Esophagus squamous epithelium (tissue), 5 donors: ENCODE measurements around the gene CES1. TPM values are rescaled to one million over a fixed set of nuclear protein-coding genes. Genes with fewer than 3 reads are reported as not detected.
"Not testable (repeated sequence)": the region's sequence is repeated elsewhere in the genome, so short reads cannot be mapped to it uniquely, and the experiment has no call there.

ENCODE experiments used
- DNase-seq: peaks from one replicate; lab custom pipeline; 2025; lab: John Stamatoyannopoulos, UW
- H3K27ac ChIP-seq, 4 donors: fragments of 200-600 bp; sonication (generic); one replicate each; pipeline ENCODE4 v1.5.1; 2016 to 2019; ENCODE audit warnings: mild to moderate bottlenecking in 1 of 4
- H3K27me3 ChIP-seq, 4 donors: fragments of 200-600 bp; sonication (generic); 1 replicate in 3 of 4; 2 replicates in 1 of 4; pipeline versions ENCODE4 v1.5.1 to v1.6.0; 2017 to 2021; ENCODE audit warnings: antibody characterized with exemption in 1 of 4
- H3K36me3 ChIP-seq, 3 donors: fragments of 200-600 bp; sonication (generic); one replicate each; pipeline ENCODE4 v1.5.1; 2016 to 2019
- H3K4me1 ChIP-seq, 3 donors: fragments of 200-600 bp; sonication (generic); one replicate each; pipeline ENCODE4 v1.5.1; 2017 to 2019
- H3K4me3 ChIP-seq, 4 donors: fragments of 200-600 bp; sonication (generic); 1 replicate in 3 of 4; 2 replicates in 1 of 4; pipeline ENCODE4 v1.5.1; 2016 to 2019; ENCODE audit warnings: mild to moderate bottlenecking in 2 of 4, moderate library complexity in 1 of 4
- H3K9me3 ChIP-seq, 3 donors: fragments of 200-600 bp; sonication (generic); one replicate each; pipeline ENCODE4 v1.5.1; 2016 to 2019
- POLR2A ChIP-seq, 4 donors: fragments of 450-650 bp; IDR thresholded peaks; one replicate each; pipeline ENCODE4 v1.6.1; 2017; ENCODE audit warnings: antibody characterized with exemption in 4 of 4, mild to moderate bottlenecking in 4 of 4, moderate library complexity in 3 of 4
- WGBS, 2 donors: methylation state at CpG; one replicate each; pipeline ENCODE4 v1.1.5; 2018; 5-methylcytosine and 5-hydroxymethylcytosine counted together
- intact Hi-C: fragments of 100-400 bp; cut with DNase I; formaldehyde crosslinking; loops from one replicate; pipeline ENCODE4 v1.15.0; 2022
- total RNA-seq, 4 donors: library from RNA; depleted of rRNA; stranded (reverse); fragments of >200 nt; gene quantifications; one replicate each; pipeline ENCODE4 v1.1.0, GENCODE V29; 2016
- TF ChIP-seq, protein P1 (sequence below), 6 experiments: fragments of 450-650 bp in 4 of 6; fragments of 200-600 bp in 2 of 6; sonication (generic) in 2 of 6; IDR thresholded peaks; one replicate each; pipeline ENCODE4 v1.5.1; 2016 to 2019; ENCODE audit warnings: antibody characterized with exemption in 6 of 6, mild to moderate bottlenecking in 4 of 6, moderate library complexity in 4 of 6
- donor health status: DM: yes; HTN: yes; CAD: no.

CES1 gene
- total RNA-seq, 4 donors from 2014 or later, result 0.88 to 181 (median 6.7) TPM

DNA sequence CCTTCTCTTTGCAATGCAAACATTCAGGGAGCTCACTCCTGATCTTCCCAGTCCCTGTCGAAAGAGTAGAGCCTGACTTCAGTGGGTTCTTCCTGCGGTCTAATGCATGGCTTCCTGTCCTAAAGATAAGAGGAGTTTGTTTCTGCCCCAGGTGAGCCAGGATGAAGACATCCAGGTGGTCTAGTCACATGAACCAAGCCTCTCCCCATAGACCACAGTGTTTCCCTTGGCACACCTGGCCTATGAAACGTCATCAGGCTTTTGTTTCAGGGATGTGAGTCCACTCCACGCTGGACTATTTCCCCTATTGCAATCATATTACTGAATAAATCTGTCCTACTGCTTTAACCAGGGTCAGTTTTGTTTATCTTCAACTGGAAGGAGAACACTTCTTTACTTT is 21.1 kb downstream of the CES1 start:
- DNase-seq, result no peak
- WGBS, 2 donors, result 54 to 59% methylated on average over 4 of the region's 4 CpGs
- intact Hi-C loops, result no loop called here

DNA sequence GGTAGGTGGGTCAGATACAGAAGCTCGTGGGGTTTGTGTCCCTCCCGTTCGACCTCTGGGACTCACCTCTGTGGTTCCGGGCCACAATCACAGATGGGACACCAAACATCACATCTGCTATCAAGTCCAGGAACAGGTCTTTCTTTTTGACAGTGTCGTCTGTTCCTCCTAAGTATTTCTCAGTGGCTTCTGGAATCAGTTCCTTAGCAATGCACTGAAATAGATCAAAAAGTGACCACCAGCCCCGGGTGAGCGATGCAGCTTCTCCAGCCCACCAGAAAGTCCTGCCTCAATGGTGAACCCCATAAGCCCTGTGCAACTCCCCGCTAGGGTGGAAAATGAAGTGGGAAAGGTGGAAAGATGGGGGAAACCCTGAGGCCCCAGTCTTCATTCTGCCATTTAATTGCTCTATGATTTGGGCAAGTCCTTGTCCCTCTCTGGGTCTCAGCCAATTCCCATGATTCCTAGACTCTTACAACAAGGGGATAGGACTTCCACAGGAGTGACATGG is 22.4 kb downstream of the CES1 start:
- Histone ChIP-seq H3K4me1 (no peaks in the 10 kb centered on the region), H3K36me3 (no peaks in the 10 kb centered on the region), H3K9me3 (no peaks in the 10 kb centered on the region), H3K27me3 (peaks cover 0 to 21% (median 0%) of the 10 kb centered on the region in 4 donors), H3K27ac (no peak overlapping the region), H3K4me3 (no peak overlapping the region)
- intact Hi-C loops, result no loop called here
- TF ChIP-seq, protein P1, sequence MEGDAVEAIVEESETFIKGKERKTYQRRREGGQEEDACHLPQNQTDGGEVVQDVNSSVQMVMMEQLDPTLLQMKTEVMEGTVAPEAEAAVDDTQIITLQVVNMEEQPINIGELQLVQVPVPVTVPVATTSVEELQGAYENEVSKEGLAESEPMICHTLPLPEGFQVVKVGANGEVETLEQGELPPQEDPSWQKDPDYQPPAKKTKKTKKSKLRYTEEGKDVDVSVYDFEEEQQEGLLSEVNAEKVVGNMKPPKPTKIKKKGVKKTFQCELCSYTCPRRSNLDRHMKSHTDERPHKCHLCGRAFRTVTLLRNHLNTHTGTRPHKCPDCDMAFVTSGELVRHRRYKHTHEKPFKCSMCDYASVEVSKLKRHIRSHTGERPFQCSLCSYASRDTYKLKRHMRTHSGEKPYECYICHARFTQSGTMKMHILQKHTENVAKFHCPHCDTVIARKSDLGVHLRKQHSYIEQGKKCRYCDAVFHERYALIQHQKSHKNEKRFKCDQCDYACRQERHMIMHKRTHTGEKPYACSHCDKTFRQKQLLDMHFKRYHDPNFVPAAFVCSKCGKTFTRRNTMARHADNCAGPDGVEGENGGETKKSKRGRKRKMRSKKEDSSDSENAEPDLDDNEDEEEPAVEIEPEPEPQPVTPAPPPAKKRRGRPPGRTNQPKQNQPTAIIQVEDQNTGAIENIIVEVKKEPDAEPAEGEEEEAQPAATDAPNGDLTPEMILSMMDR (IDR thresholded peaks at IDR 0.05), result no peak
- no peak for TF ChIP-seq POLR2A (IDR thresholded peaks at IDR 0.05)
- no peak for DNase-seq
- WGBS, 2 donors, result 58 to 70% methylated on average over 6 of the region's 8 CpGs

More for the DNA sequence above, 21.1 kb downstream of the CES1 start:
- TF ChIP-seq POLR2A (IDR thresholded peaks at IDR 0.05), result no peak
- TF ChIP-seq, protein P1 (IDR thresholded peaks at IDR 0.05), result no peak
- Histone ChIP-seq H3K27me3 (peaks cover 0 to 21% (median 0%) of the 10 kb centered on the region in 4 donors), H3K36me3 (no peaks in the 10 kb centered on the region), H3K4me3 (no peak overlapping the region), H3K27ac (no peak overlapping the region), H3K4me1 (no peaks in the 10 kb centered on the region), H3K9me3 (no peaks in the 10 kb centered on the region)

DNA sequence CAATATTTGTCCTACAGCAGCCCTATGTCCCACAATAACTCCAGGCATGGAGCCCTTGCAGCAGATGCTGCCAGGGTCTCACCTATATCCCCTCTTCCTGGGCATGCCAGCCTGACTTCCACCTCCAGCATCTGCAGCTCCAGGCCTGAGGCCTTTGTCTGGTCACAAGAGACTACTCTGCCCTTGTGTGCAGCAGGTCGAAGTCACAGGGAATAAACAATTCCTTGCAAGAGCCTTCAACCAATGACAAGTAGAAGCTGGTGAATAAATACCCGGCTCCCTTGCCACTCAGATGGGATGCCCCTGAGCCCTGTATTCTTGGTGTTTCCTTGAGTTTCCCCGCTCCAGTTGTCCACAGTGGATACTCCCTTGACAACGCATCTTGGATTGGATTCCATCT is 23.0 kb downstream of the CES1 start:
- Histone ChIP-seq H3K27ac (no peak overlapping the region), H3K27me3 (peaks cover 0 to 21% (median 0%) of the 10 kb centered on the region in 4 donors), H3K9me3 (no peaks in the 10 kb centered on the region), H3K36me3 (no peaks in the 10 kb centered on the region), H3K4me1 (no peaks in the 10 kb centered on the region), H3K4me3 (no peak overlapping the region)
- TF ChIP-seq, protein P1 (IDR thresholded peaks at IDR 0.05), result no peak
- no peak for TF ChIP-seq POLR2A (IDR thresholded peaks at IDR 0.05)
- 78 to 79% methylated on average over 4 of the region's 4 CpGs for whole genome bisulfite sequencing, 2 donors
- no peak for DNase-seq
- intact Hi-C loops, result no loop called here

DNA sequence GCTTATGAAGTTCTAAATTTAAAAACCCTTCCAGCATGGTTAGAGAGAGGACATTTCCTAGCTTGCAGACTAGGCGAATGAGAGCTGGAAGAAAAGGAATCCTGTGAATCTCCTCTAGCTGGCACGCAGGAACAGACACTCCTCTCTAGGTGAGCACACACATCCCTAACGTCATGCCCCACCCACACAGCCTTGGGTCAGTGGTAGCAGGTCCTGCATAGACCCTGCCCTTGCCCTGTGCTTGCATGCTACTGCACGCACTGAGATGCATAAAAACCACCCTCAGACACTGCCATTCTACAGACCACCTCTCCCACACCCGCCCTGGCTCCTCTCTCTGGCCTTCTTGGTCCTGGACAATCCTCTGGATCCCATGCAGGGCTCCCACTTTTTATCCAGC is 23.5 kb downstream of the CES1 start:
- H3K4me1 ChIP-seq, result no peaks in the 10 kb centered on the region
- peaks cover 0 to 21% (median 0%) of the 10 kb centered on the region in 4 donors for H3K27me3 ChIP-seq
- no peak for TF ChIP-seq POLR2A (IDR thresholded peaks at IDR 0.05)
- TF ChIP-seq, protein P1 (IDR thresholded peaks at IDR 0.05), result no peak
- WGBS, 2 donors, result 46 to 69% methylated on average over 5 of the region's 5 CpGs
- DNase-seq, result no peak
- no peaks in the 10 kb centered on the region for H3K9me3 ChIP-seq
- intact Hi-C loops, result no loop called here
- H3K36me3 ChIP-seq, result no peaks in the 10 kb centered on the region
- H3K4me3 ChIP-seq, result no peak overlapping the region
- H3K27ac ChIP-seq, result no peak overlapping the region

DNA sequence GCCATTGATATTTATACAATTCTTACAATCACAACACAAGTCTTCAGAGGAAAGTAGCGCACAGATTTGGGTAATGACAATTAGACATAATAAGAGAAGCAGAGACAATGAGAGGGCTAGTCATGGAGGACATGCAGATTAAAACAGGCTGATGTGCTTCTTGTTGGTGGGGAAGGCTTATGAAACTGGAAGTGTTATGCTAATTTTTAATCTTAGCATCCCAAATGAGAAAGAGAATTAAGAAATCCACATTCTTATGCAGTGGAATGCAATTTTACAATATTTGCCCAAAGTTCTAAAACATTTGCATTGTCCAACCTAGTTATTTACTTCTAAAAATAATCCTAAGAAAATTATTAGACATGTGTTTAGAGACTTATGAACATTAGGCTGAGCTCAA is 24.6 kb downstream of the CES1 start:
- WGBS, 2 donors, result 75 to 83% methylated on average over 1 of the region's 1 CpG
- H3K36me3 ChIP-seq, H3K4me3 ChIP-seq, H3K4me1 ChIP-seq, H3K27ac ChIP-seq, H3K9me3 ChIP-seq, DNase-seq, intact Hi-C loops: not testable (repeated sequence)
- H3K27me3 ChIP-seq, result peaks cover 0 to 17% (median 0%) of the 10 kb centered on the region in 4 donors

DNA sequence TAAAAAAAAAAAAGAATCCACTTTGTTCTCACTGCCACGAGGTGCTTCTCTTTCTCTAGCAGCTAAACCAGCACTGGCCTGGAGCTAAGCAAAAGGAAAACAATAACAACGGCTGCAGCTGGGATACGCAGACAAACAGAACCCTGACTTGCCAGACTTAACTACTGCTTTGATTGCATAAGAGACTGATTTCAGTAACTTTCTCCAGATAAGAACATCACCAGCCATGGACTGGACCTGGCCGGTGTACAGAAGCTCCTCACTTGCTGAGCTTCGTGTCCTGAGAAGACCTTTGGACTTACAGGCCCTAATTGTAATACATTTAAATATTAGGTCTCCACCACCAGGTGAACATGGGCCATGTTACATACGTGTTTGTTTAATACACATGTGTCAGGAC is 27.8 kb downstream of the CES1 start:
- H3K9me3 ChIP-seq, H3K4me3 ChIP-seq, H3K27ac ChIP-seq, H3K27me3 ChIP-seq, H3K4me1 ChIP-seq, intact Hi-C loops, DNase-seq, H3K36me3 ChIP-seq: not testable (repeated sequence)
- no CpG with 5 or more reads among the region's 6 CpGs for WGBS, 2 donors

DNA sequence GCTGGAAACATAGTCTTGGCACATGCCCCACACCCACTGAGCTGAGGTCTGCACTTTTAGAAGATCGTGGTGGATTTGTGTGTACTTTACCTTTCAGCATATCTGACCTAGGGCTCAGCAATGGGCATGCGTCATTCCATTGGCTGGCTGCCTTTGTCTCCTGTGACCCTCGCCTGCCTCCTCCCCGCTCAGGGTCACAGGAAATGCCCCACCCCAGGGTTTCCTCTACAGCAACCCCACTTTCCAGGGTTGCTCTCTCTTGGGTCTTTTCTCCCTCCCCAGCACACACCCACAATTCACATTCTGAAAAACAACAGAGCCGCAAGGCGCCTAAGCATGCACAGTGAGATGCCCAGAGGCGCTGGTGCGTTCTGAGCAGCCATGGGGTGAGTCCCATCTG is 29.2 kb downstream of the CES1 start:
- H3K4me1 ChIP-seq, intact Hi-C loops, H3K36me3 ChIP-seq, H3K27ac ChIP-seq, DNase-seq, H3K4me3 ChIP-seq, H3K27me3 ChIP-seq, H3K9me3 ChIP-seq: not testable (repeated sequence)
- no CpG with 5 or more reads among the region's 8 CpGs for WGBS, 2 donors

DNA sequence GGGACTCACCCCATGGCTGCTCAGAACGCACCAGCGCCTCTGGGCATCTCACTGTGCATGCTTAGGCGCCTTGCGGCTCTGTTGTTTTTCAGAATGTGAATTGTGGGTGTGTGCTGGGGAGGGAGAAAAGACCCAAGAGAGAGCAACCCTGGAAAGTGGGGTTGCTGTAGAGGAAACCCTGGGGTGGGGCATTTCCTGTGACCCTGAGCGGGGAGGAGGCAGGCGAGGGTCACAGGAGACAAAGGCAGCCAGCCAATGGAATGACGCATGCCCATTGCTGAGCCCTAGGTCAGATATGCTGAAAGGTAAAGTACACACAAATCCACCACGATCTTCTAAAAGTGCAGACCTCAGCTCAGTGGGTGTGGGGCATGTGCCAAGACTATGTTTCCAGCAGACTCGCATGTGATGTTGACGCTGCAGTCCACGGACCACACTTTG is 39.9 kb downstream of the CES1 start:
- H3K27ac ChIP-seq, intact Hi-C loops, H3K4me1 ChIP-seq, H3K4me3 ChIP-seq, H3K27me3 ChIP-seq, H3K36me3 ChIP-seq, DNase-seq, H3K9me3 ChIP-seq: not testable (repeated sequence)
- no CpG with 5 or more reads among the region's 11 CpGs for WGBS, 2 donors

DNA sequence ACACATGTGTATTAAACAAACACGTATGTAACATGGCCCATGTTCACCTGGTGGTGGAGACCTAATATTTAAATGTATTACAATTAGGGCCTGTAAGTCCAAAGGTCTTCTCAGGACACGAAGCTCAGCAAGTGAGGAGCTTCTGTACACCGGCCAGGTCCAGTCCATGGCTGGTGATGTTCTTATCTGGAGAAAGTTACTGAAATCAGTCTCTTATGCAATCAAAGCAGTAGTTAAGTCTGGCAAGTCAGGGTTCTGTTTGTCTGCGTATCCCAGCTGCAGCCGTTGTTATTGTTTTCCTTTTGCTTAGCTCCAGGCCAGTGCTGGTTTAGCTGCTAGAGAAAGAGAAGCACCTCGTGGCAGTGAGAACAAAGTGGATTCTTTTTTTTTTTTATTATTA is 41.4 kb downstream of the CES1 start:
- H3K27me3 ChIP-seq, H3K27ac ChIP-seq, H3K4me3 ChIP-seq, H3K9me3 ChIP-seq, H3K36me3 ChIP-seq, intact Hi-C loops, DNase-seq, H3K4me1 ChIP-seq: not testable (repeated sequence)
- WGBS, 2 donors, result no CpG with 5 or more reads among the region's 6 CpGs
